Retinal pigment epithelial cell (primary cell): ENCODE results near the gene ANKMY1.

ENCODE experiments used
- DNase-seq: peaks from one replicate; pipeline ENCODE4 v3.0.0-alpha.2; 2010; ENCODE audit warnings: low read depth
- H3K4me3 ChIP-seq: 2 replicates; pipeline ENCODE4 v1.5.1; 2011; ENCODE audit warnings: mild to moderate bottlenecking, low read length, control low read depth, moderate library complexity
- TF ChIP-seq, protein P1 (sequence below): conservative IDR thresholded peaks from 2 replicates; pipeline ENCODE4 v1.5.1; 2011; ENCODE audit warnings: low read depth, low read length, control low read depth, inconsistent platforms

ANKMY1 gene

DNA sequence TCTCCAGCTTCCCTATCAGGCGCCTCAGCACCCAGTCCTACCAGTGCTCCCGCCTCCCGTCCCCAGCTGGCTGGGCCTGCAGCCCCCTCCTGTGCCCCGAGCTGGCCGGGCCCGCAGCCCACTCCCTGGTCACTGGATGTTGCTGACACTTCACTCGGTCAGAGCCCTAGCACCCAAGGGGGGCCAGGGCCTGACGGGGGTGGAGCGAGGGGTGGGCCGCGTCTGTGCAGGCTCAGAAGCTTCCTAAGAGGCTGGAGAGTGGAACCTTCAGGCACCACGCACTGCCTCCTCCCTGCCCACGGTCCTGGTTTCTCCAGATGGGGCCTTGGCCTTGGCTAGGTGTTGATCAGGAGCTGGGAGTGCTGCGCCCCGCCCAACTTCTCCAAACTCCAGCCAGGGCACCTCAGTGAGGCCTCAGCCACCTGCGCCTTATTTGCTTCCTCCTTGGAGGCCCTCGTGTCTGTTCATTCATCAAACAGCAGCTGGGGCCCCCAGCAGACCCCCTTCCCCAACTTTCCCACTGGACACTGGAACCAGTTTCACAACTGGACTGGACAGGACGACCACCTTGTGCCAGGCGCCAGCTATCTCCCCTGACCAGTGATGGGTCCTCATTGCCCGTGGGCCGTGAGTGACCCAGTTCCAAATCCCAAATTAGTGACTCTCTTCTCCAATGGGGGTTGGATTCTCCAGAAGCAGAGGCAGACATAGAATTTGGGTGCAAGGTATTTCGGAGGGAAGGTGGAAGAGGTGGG is 45.5 kb upstream of the ANKMY1 start:
- no peak for DNase-seq
- TF ChIP-seq, protein P1, sequence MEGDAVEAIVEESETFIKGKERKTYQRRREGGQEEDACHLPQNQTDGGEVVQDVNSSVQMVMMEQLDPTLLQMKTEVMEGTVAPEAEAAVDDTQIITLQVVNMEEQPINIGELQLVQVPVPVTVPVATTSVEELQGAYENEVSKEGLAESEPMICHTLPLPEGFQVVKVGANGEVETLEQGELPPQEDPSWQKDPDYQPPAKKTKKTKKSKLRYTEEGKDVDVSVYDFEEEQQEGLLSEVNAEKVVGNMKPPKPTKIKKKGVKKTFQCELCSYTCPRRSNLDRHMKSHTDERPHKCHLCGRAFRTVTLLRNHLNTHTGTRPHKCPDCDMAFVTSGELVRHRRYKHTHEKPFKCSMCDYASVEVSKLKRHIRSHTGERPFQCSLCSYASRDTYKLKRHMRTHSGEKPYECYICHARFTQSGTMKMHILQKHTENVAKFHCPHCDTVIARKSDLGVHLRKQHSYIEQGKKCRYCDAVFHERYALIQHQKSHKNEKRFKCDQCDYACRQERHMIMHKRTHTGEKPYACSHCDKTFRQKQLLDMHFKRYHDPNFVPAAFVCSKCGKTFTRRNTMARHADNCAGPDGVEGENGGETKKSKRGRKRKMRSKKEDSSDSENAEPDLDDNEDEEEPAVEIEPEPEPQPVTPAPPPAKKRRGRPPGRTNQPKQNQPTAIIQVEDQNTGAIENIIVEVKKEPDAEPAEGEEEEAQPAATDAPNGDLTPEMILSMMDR, result no peak

DNA sequence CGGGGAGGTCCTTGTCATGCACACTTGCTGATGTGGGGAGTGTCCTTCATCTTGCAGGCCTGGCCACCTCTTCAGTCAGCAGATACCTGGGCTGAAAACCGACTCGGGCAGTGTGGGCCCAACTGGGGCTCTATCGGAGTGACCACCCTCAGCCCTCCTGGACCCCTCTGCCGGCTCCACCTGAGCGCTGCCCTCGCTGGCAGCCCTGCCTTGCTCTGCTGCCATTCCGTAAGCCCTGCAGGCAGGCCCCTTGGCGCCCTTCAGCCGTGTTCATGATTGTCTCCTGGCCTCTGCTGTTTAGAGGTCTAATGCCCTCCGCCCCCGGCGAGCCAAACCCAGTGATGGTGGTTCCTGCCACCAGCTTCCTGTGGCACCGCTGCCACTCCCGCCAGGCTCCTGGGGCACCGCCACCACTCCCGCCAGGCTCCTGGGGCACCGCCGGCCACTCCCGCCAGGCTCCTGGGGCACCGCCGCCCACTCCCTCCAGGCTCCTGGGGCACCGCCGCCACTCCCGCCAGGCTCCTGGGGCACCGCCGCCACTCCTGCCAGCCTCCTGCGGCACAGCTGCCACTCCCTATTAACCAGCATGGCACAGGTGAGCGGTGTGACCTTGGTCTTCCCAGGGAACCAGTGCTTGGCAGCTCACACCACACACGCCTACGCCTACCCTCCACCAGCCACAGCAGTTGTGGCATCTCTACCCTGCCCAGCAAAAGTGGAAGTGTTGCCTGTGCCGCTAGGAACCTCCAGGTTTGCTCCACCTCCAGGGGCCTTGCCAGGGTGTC is 44.7 kb upstream of the ANKMY1 start:
- no peak for DNase-seq
- no peak overlapping the region for H3K4me3 ChIP-seq

More for the DNA sequence above, 45.5 kb upstream of the ANKMY1 start:
- no peak overlapping the region for H3K4me3 ChIP-seq

GRCh38 chr2:240601831-240602160 is 44.0 kb upstream of the ANKMY1 start:
- TF ChIP-seq, protein P1, result no peak
- no peak for DNase-seq
- no peak overlapping the region for H3K4me3 ChIP-seq

More for the DNA sequence above, 44.7 kb upstream of the ANKMY1 start:
- TF ChIP-seq, protein P1, result no peak

- H3K4me3 ChIP-seq, result no peak overlapping the region
- DNase-seq, result no peak
- TF ChIP-seq, protein P1, result no peak
These were observed 43.5 kb upstream of the ANKMY1 start for GRCh38 chr2:240601061-240601830.

DNA sequence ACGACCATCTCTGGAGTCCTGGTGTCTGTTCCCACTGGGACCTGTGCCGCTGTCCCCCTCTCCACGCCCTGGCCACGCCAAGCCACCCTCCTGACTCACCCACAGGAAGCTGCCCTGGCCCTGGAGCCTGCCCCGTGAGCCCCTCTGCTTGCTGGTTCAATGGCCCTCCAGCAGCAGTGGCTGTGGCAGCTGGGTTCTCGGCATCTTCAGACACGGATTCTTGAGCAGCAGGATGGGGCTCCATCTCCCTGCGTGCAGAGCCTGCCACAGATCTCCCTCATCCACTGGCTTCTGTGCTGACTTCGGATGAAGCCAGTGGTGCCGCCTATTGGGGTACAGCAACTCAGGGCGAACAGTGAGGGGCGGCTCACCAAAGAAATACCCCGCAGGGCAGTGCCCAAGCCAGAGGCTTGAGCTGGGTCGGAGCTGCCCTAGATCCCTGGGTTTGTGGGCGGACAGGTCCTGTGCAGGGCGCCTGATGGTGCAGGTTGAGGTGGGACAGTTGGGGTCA is 42.7 kb upstream of the ANKMY1 start:
- TF ChIP-seq, protein P1, result no peak
- no peak for DNase-seq
- H3K4me3 ChIP-seq, result no peak overlapping the region

- TF ChIP-seq, protein P1, result no peak
- no peak overlapping the region for H3K4me3 ChIP-seq
- DNase-seq, result no peak
These were observed 41.4 kb upstream of the ANKMY1 start for GRCh38 chr2:240599141-240599583.
